ENCODE results near the gene ABCG1. TPM values are rescaled to one million over a fixed set of nuclear protein-coding genes. Genes with fewer than 3 reads are reported as not detected.

Gene ABCG1
- total RNA-seq, 4 donors from 2014 or later: 2.6 to 10.9 (median 3.7) TPM

DNA sequence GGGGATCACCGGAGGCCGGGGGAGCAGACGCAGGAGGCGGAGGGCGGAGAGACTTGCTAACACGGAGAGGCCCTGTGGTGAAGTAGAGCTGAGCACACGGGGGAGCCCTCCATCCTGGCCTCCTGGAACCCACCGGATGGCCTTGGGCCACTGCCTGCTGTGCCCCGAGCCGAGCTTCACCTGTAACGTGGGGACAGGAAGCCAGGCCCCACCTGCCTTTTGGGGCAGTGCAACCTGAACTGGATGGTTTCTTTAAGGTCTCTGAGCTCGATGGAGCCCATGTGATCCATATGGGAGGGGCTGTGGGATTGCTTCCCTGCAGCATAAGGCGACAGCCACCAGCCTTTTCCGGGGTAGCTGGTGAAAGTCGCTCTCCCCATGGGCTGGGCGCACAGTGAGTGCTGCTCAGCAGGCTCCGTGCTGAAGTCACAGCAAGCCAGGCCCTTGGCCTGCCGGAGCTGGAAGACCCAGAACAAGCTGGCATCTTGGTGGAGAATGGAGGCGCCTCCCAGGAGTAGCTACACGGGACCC is 60.5 kb downstream of the ABCG1 start:
- H3K4me3 ChIP-seq: no peak overlapping the region
- H3K27ac ChIP-seq: no peak overlapping the region
- peaks cover 0 to 21% (median 0%) of the 10 kb centered on the region in 3 donors for H3K36me3 ChIP-seq
- no peak for TF ChIP-seq POLR2A (IDR thresholded peaks at IDR 0.05)
- TF ChIP-seq, protein P1, sequence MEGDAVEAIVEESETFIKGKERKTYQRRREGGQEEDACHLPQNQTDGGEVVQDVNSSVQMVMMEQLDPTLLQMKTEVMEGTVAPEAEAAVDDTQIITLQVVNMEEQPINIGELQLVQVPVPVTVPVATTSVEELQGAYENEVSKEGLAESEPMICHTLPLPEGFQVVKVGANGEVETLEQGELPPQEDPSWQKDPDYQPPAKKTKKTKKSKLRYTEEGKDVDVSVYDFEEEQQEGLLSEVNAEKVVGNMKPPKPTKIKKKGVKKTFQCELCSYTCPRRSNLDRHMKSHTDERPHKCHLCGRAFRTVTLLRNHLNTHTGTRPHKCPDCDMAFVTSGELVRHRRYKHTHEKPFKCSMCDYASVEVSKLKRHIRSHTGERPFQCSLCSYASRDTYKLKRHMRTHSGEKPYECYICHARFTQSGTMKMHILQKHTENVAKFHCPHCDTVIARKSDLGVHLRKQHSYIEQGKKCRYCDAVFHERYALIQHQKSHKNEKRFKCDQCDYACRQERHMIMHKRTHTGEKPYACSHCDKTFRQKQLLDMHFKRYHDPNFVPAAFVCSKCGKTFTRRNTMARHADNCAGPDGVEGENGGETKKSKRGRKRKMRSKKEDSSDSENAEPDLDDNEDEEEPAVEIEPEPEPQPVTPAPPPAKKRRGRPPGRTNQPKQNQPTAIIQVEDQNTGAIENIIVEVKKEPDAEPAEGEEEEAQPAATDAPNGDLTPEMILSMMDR (IDR thresholded peaks at IDR 0.05): no peak
- WGBS, 2 donors: 84 to 95% methylated on average over 4 to 9 of the region's 20 CpGs
- intact Hi-C loops (cut with DNase I): no loop called here
- H3K4me1 ChIP-seq: no peaks in the 10 kb centered on the region
- DNase-seq: no peak
- H3K27me3 ChIP-seq: no peaks in the 10 kb centered on the region
- H3K9me3 ChIP-seq: no peaks in the 10 kb centered on the region

DNA sequence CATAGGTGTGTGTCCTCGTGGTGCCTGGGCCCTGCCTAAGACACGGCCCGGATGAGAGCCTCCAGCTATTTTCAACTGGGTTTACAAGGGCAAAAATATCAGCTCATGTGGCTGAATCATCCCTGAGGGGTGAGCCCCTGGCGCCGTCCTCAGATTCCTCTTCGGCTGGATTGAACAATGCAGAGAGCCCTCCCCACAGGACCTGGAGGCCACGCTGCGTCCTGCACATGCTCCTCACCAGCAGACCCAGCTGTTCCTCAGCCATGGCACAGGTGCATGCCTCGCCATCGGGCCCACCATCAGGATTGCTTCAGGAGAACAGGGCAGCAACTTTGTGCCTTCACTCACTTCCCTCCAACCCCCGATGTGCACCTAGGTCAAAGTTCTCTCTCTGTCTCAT is 60.9 kb downstream of the ABCG1 start:
- Histone ChIP-seq H3K27me3 (no peaks in the 10 kb centered on the region), H3K4me3 (no peak overlapping the region), H3K36me3 (peaks cover 0 to 24% (median 0%) of the 10 kb centered on the region in 3 donors), H3K4me1 (no peaks in the 10 kb centered on the region), H3K27ac (no peak overlapping the region), H3K9me3 (no peaks in the 10 kb centered on the region)
- intact Hi-C loops (cut with DNase I): no loop called here
- no peak for TF ChIP-seq POLR2A (IDR thresholded peaks at IDR 0.05)
- TF ChIP-seq, protein P1 (IDR thresholded peaks at IDR 0.05): no peak
- 86 to 87% methylated on average over 8 of the region's 11 CpGs for WGBS, 2 donors
- DNase-seq: no peak

DNA sequence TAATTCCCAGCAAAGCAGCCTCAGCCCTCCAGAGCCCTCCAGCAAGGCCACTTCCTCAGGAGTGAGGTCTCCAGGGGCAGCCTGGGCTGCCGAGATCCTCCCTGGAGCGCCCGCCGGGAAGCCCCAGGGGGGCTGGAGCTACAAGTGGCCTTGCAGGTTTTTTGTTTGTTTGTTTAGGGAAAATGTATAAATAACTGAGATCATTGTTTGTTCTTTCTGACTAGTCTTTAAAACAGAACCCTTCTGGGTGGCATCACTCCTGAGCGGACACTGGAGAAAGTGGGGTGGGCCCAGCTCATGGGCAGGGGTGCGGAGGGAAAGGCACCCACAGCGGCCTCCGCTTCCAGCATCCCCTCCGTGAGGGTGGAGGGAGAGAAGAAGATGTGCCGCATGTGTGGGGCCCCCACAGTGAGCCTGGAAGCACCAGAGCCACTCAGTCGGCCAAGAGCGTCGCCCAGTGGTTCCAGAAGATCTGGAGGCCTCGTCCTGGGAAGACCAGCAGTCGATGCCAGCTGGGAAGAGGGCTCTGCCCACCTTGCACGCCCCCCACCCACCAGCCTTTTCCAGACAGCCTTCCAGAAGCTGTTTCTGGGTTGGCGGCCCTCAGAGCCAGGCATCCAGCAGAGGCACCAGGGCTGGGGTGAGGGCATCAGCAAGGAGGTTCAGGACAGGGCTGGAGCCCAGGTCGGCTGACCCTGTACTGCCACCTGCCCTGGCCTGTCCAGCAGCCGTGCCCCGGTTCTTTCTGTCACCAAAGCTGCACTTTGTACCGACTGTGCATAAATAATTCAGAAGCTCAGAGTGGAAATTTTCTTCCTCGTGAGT is 61.6 kb downstream of the ABCG1 start:
- no peak for DNase-seq
- intact Hi-C loops (cut with DNase I): no loop called here
- Histone ChIP-seq H3K9me3 (no peaks in the 10 kb centered on the region), H3K27ac (no peak overlapping the region), H3K27me3 (no peaks in the 10 kb centered on the region), H3K36me3 (peaks cover 0 to 25% (median 0%) of the 10 kb centered on the region in 3 donors), H3K4me1 (no peaks in the 10 kb centered on the region), H3K4me3 (no peak overlapping the region)
- no peak for TF ChIP-seq POLR2A (IDR thresholded peaks at IDR 0.05)
- TF ChIP-seq, protein P1 (IDR thresholded peaks at IDR 0.05): no peak
- 79 to 87% methylated on average over 11 to 13 of the region's 22 CpGs for WGBS, 2 donors

DNA sequence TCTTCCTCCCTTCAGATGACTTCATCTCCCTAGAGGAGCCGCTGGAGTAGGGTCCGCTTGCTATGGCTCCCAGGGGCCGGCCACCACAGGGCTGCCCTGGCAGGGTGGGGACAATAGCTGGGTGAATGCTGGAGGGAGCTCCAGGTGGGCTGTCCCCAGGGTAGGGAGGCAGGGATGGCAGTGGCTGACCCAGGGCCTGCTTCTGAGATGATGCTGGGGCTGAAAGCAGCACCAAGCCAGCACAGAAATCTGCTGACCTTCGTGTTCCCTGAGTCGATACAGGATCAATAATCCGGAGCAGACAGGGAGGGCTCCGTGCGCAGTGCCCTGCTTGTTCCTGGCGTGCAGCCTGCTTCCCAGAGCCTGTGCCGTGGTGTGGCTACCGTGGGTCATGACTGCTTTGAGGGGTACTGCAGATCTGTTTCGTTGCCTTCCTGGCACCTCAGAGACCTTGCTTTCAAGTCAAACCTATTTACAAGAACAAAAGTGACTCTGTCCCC is 62.3 kb downstream of the ABCG1 start:
- H3K27ac ChIP-seq: no peak overlapping the region
- H3K9me3 ChIP-seq: no peaks in the 10 kb centered on the region
- peaks cover 0 to 25% (median 0%) of the 10 kb centered on the region in 3 donors for H3K36me3 ChIP-seq
- no peaks in the 10 kb centered on the region for H3K27me3 ChIP-seq
- no peak for TF ChIP-seq POLR2A (IDR thresholded peaks at IDR 0.05)
- TF ChIP-seq, protein P1 (IDR thresholded peaks at IDR 0.05): no peak
- intact Hi-C loops (cut with DNase I): no loop called here
- no peaks in the 10 kb centered on the region for H3K4me1 ChIP-seq
- no peak overlapping the region for H3K4me3 ChIP-seq
- DNase-seq: no peak
- WGBS, 2 donors: 63 to 77% methylated on average over 1 to 6 of the region's 12 CpGs

DNA sequence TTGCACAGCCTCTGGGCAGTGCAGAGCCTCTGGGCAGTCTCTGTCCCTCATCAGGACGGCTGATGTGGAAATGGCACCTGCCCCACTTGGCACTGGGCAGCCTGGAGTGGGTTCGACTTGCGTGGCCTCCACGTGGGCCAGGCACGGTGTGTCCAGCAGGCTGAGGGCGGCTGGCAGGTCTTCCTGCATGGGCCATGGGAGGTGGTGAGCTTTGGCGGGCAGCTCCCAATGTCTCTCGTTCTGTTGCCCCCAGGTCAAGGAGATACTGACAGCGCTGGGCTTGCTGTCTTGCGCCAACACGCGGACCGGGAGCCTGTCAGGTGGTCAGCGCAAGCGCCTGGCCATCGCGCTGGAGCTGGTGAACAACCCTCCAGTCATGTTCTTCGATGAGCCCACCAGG is 63.1 kb downstream of the ABCG1 start:
- WGBS, 2 donors: 93% methylated on average over 6 of the region's 18 CpGs; no CpG with 5 or more reads in 1 of the 2 donors
- TF ChIP-seq POLR2A (IDR thresholded peaks at IDR 0.05): no peak
- TF ChIP-seq, protein P1 (IDR thresholded peaks at IDR 0.05): no peak
- DNase-seq: no peak
- Histone ChIP-seq H3K9me3 (no peaks in the 10 kb centered on the region), H3K4me1 (no peaks in the 10 kb centered on the region), H3K4me3 (no peak overlapping the region), H3K27me3 (no peaks in the 10 kb centered on the region), H3K36me3 (peaks cover 0 to 25% (median 0%) of the 10 kb centered on the region in 3 donors), H3K27ac (no peak overlapping the region)
- intact Hi-C loops (cut with DNase I): no loop called here
